Heart left ventricle (tissue), 16 donors: ENCODE results near the gene NONO. TPM values are rescaled to one million over a fixed set of nuclear protein-coding genes. Genes with fewer than 3 reads are reported as not detected.
"Not testable (repeated sequence)": the region's sequence is repeated elsewhere in the genome, so short reads cannot be mapped to it uniquely, and the experiment has no call there.

Experiments
- ATAC-seq, 4 donors: fragments of 200-7000 bp; cut with Tn5 transposase; one replicate each; pipeline ENCODE4 v1.9.1; 2020 to 2022; ENCODE audit warnings: moderate library complexity in 4 of 4, mild to moderate bottlenecking in 3 of 4, moderate number of reproducible peaks in 1 of 4
- DNase-seq, 5 donors: peaks; one replicate each; pipeline ENCODE4 v3.0.0-alpha.2; 2020
- H3K27ac ChIP-seq, 12 donors: fragments of 200-600 bp; sonication (generic) in 4 of 12; one replicate each; pipeline versions ENCODE4 v1.5.0 to v1.8.0; 2016 to 2022; ENCODE audit warnings: mild to moderate bottlenecking in 2 of 12
- H3K27me3 ChIP-seq, 9 donors: fragments of 200-600 bp; sonication (generic) in 2 of 9; one replicate each; pipeline versions ENCODE4 v1.5.1 to v1.8.0; 2016 to 2022; ENCODE audit warnings: mild to moderate bottlenecking in 3 of 9
- H3K36me3 ChIP-seq, 9 donors: fragments of 200-600 bp; sonication (generic) in 2 of 9; one replicate each; pipeline versions ENCODE4 v1.5.0 to v1.8.0; 2018 to 2022; ENCODE audit warnings: mild to moderate bottlenecking in 2 of 9
- H3K4me1 ChIP-seq, 12 donors: fragments of 200-600 bp; sonication (generic) in 4 of 12; one replicate each; pipeline versions ENCODE4 v1.5.0 to v1.8.0; 2016 to 2022; ENCODE audit warnings: mild to moderate bottlenecking in 3 of 12
- H3K4me3 ChIP-seq, 12 donors: fragments of 200-600 bp; sonication (generic) in 4 of 12; one replicate each; pipeline versions ENCODE4 v1.5.0 to v1.8.0; 2017 to 2022; ENCODE audit warnings: mild to moderate bottlenecking in 9 of 12, moderate library complexity in 4 of 12
- H3K9me3 ChIP-seq, 12 donors: fragments of 200-600 bp; sonication (generic) in 4 of 12; one replicate each; pipeline versions ENCODE4 v1.5.0 to v1.8.0; 2016 to 2022; ENCODE audit warnings: mild to moderate bottlenecking in 1 of 12
- CTCF ChIP-seq, 12 donors: fragments of 200-600 bp; sonication (generic) in 4 of 12; IDR thresholded peaks; one replicate each; pipeline versions ENCODE4 v1.5.0 to v1.8.0; 2018 to 2022; ENCODE audit warnings: antibody characterized with exemption in 12 of 12, mild to moderate bottlenecking in 5 of 12
- POLR2A ChIP-seq, 2 donors: fragments of 450-650 bp; IDR thresholded peaks; one replicate each; pipeline ENCODE4 v1.6.1; 2017; ENCODE audit warnings: antibody characterized with exemption in 2 of 2, mild to moderate bottlenecking in 2 of 2, moderate library complexity in 2 of 2
- WGBS, 4 donors: extraction: QIAGEN DNeasy Blood & Tissue Kit in 2 of 4; methylation state at CpG; one replicate each; pipeline versions ENCODE4 v1.1.5 to v1.1.7; 2013 to 2018; 5-methylcytosine and 5-hydroxymethylcytosine counted together
- intact Hi-C, 10 donors: fragments of 100-400 bp; cut with DNase I; formaldehyde crosslinking; loops; one replicate each; pipeline versions ENCODE4 v1.11.1 to v1.14.2; 2022
- polyA plus RNA-seq, 2 donors: library from polyadenylated mRNA; stranded (reverse); fragments of 200-250 nt; gene quantifications; one replicate each; pipeline ENCODE4 v1.2.3, GENCODE V29; 2013
- total RNA-seq, 9 donors: library from RNA; depleted of rRNA in 2 of 9; stranded (reverse); fragments of >200 nt in 2 of 9; fragmentation: NEBNext Ultra II Directional in 3 of 9; extraction: Animal tissue kit (Norgen Biotek cat#: 25700) in 3 of 9; gene quantifications; one replicate each; pipeline versions ENCODE4 v1.1.0 to v1.2.4, GENCODE V29; 2016 to 2023
- donor health status: ischemic (EF 13 %, LVEDD 7.1; RV severe dilation, severe dysfunction).
- donor health status: healthy with polysubstance abuse.
- donor health status: DM: no; HTN: yes; CAD: no.
- donor health status: DM: no; HTN: no; CAD: no.
- donor health status: ischemic (EF 25% LVEDD 6.9; RV normal size, moderate dysfunction).
- donor health status: ischemic (EF 25% LVEDD 5.7; RV mildly dilated, moderate dysfunction).
- donor health status: healthy.
- donor health status: DM: yes; HTN: yes; CAD: no.
- donor health status: ischemic (EF 35%, LVEDD 5.7; RV mildly dilated, moderate dysfunction).
- donor health status: nonischemic (EF 11% LVEDD 7.7; RV severe dilation, severe dysfunction).
- donor health status: DM: yes; HTN: yes; CAD: no.
- donor health status: PGD.
- donor health status: ischemic (EF 29% LVEDD 5.4; RV normal size, mild dysfunction).
- donor health status: nonischemic (EF 23%, LVEDD 6.1; RV moderate dilation, normal function).

Gene NONO
- total and polyA plus RNA-seq, 11 donors = 38.9 to 177 (median 113) TPM

GRCh38 chrX:71269801-71270395 lies 13.5 kb upstream of the NONO start:
- Histone ChIP-seq H3K4me3 (no peak overlapping the region), H3K27ac (no peak overlapping the region), H3K27me3 (no peaks in the 10 kb centered on the region), H3K4me1 (no peaks in the 10 kb centered on the region), H3K9me3 (no peaks in the 10 kb centered on the region), H3K36me3 (no peaks in the 10 kb centered on the region)
- DNase-seq = no peak
- 84 to 95% (median 92%) methylated on average over 8 to 19 of the region's 19 CpGs for WGBS, 4 donors
- intact Hi-C loops = no loop called here
- TF ChIP-seq POLR2A (IDR thresholded peaks at IDR 0.05) (no peak), CTCF (IDR thresholded peaks at IDR 0.05) (no peak)
- no peak for ATAC-seq

GRCh38 chrX:71272313-71272712 lies 11.1 kb upstream of the NONO start:
- H3K9me3 ChIP-seq, DNase-seq, H3K36me3 ChIP-seq, H3K27ac ChIP-seq, H3K4me3 ChIP-seq, H3K27me3 ChIP-seq, H3K4me1 ChIP-seq, ATAC-seq, intact Hi-C loops: not testable (repeated sequence)
- 74 to 100% (median 88%) methylated on average over 2 of the region's 2 CpGs for WGBS, 4 donors

- intact Hi-C loops = loop anchor here in 2 of 10 donors (10.0 kb wide), 1 partner anchor 84 kb away; the partner anchor contains the start of gene TAF1 (in 2 of the 2)
- not testable (repeated sequence) for H3K4me3 ChIP-seq, H3K36me3 ChIP-seq, DNase-seq, H3K27me3 ChIP-seq, H3K9me3 ChIP-seq, ATAC-seq, H3K27ac ChIP-seq
- H3K4me1 ChIP-seq = peaks cover 0 to 20% (median 12%) of the 10 kb centered on the region in 12 donors
- WGBS, 4 donors = 92 to 97% (median 94%) methylated on average over 10 to 11 of the region's 11 CpGs
Measured at GRCh38 chrX:71281300-71281699, 2.1 kb upstream of the NONO start.

GRCh38 chrX:71282514-71283402 lies 677 bp upstream of the NONO start:
- Histone ChIP-seq H3K9me3 (peaks cover 0 to 3% (median 0%) of the 10 kb centered on the region in 12 donors), H3K4me1 (peaks cover 0 to 25% (median 16%) of the 10 kb centered on the region in 12 donors), H3K4me3 (peak overlapping the region in 11 of 12 donors; percentile 18 to 83 (median 70)), H3K27ac (peak overlapping the region; percentile 57 to 95 (median 90)), H3K27me3 (no peaks in the 10 kb centered on the region), H3K36me3 (peaks cover 0 to 9% (median 0%) of the 10 kb centered on the region in 9 donors)
- no peak for TF ChIP-seq CTCF (IDR thresholded peaks at IDR 0.05)
- no peak for TF ChIP-seq POLR2A (IDR thresholded peaks at IDR 0.05)
- WGBS, 4 donors = 20 to 49% (median 33%) methylated on average over 14 to 16 of the region's 16 CpGs
- intact Hi-C loops = loop anchor here in 4 of 10 donors (1.0 to 10.0 kb wide), 3 partner anchors 28 to 100 kb away; partner anchors contain the start of genes TAF1 (in 2 of the 4) and ZMYM3 (in 2 of the 4)
- no peak for DNase-seq
- peak; percentile 75 to 82 (median 79) for ATAC-seq

GRCh38 chrX:71285929-71286328 lies 2.5 kb downstream of the NONO start:
- no peak for TF ChIP-seq CTCF (IDR thresholded peaks at IDR 0.05)
- TF ChIP-seq POLR2A (IDR thresholded peaks at IDR 0.05) = no peak
- Histone ChIP-seq H3K27ac (no peak overlapping the region), H3K27me3 (no peaks in the 10 kb centered on the region), H3K9me3 (peaks cover 0 to 3% (median 0%) of the 10 kb centered on the region in 12 donors), H3K4me3 (peak overlapping the region in 6 of 12 donors; percentile 70 to 83 (median 78)), H3K36me3 (peaks cover 0 to 23% (median 5%) of the 10 kb centered on the region in 9 donors), H3K4me1 (peaks cover 0 to 28% (median 19%) of the 10 kb centered on the region in 12 donors)
- no peak for ATAC-seq
- no peak for DNase-seq
- intact Hi-C loops = loop anchor here in 2 of 10 donors (10.0 kb wide), 1 partner anchor 79 kb away; the partner anchor contains the start of gene TAF1 (in 2 of the 2)
